HUDEP-2 (cell line): ENCODE data around the gene NEK7.
"Not testable (repeated sequence)": the region's sequence is repeated elsewhere in the genome, so short reads cannot be mapped to it uniquely, and the experiment has no call there.

Source experiments
- DNase-seq, 76 experiments: peaks; one replicate each; lab custom pipeline; 2025; ENCODE audit not compliant: unreplicated experiment in 76 of 76; lab: John Stamatoyannopoulos, UW

The NEK7 gene

DNA sequence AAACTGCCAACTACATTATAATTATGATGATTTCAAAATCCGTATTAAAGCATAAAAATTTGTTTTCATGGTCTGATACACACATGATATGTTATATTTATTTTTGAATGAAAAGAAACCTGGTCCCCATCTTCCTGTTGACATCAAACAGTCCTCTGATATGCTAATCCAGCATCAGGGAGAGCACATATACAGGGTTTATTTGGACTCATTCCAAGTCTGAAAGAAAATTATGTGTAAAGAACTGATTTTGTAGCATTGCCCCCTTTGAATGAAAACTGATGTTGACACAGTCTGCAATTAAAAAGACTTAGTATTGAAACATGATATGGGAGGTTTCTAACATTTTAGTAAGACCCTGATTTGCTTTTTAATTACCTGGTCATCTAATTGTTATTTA lies 119.4 kb downstream of the NEK7 start:
- no peak for DNase-seq

DNA sequence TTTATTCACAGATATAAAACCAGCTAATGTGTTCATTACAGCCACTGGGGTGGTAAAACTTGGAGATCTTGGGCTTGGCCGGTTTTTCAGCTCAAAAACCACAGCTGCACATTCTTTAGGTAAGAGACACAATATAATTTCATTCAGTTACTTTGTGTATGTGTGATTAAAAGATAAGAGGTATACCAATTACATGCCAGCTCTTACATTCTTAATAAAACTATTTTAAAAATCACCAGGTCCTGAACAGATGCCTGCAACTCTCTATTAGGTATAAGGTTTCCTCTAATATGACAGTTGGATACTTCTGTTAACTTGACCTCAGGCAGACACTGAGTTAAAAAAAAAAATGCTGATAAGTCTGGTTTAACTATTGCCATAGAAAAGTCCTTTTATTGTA lies 122.1 kb downstream of the NEK7 start:
- peak in 3 of 76 experiments; percentile 10 to 24 (median 20) for DNase-seq

- DNase-seq: no peak
Observed at GRCh38 chr1:198280080-198280479, 123.3 kb downstream of the NEK7 start.

- DNase-seq: no peak
Observed at GRCh38 chr1:198281911-198282310, 125.1 kb downstream of the NEK7 start.

DNA sequence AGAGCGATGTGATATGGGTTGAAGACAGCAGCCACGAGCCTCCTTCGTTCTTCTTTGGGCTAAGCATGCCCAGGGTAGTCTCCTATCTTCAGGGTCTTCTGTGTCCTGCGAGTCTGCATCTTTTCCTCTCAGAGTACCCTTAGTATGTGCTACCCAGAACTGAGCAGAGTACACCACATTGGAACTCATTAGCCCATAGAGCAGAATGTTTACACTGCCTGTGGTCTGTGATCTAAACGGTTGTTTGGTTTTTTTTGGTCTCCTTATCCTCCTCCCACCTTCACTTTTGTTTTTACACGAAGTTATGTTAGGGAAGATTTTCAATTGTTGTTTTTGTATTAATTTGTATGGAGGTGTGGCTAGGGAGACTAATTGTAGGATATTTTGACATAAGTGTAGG lies 126.4 kb downstream of the NEK7 start:
- no peak for DNase-seq

DNA sequence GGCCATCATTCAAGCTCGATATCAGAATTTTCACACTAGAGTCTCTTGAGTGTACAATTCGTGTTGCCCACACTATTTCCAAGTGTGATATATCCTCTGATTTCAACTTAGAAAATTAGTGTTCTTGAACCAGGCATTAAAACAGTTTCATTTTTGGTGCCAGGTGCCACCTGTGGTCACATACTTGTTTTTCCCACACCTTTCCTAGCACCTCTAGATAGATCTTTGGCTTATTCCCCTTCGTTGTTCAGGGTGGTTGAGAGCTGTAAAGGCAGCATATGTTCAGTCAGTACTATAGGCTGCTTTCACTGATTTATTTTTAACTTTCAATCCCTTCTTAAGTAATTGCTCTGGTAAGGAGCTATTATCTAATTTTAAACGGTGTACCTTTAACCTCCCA lies 131.1 kb downstream of the NEK7 start:
- no peak for DNase-seq

- DNase-seq: no peak
Observed at GRCh38 chr1:198290089-198290683, 133.4 kb downstream of the NEK7 start.

DNA sequence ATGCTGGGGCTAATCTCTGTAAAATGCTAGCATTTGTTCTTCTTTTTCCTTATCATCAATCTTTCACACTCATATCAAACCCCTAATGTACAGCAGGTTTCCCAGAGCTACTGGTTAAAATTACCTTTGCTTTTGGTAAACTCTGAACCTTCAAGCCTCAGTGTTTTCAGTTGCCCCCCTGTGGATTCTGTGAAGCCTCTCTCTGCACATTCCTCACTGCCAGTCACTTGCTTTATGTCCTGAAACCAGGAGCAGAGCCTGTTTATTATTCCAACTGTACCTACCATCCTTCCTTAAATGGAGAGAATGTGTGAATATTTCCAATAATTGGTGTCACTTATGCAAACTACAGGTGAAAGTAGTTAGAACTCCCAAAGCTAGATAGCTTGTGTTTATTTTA lies 134.2 kb downstream of the NEK7 start:
- DNase-seq: peak in 1 of 76 experiments; percentile 6

GRCh38 chr1:198291924-198292323 lies 135.1 kb downstream of the NEK7 start:
- DNase-seq: no peak

GRCh38 chr1:198295225-198295624 lies 138.4 kb downstream of the NEK7 start:
- no peak for DNase-seq

GRCh38 chr1:198295971-198296370 lies 139.2 kb downstream of the NEK7 start:
- DNase-seq: no peak

DNA sequence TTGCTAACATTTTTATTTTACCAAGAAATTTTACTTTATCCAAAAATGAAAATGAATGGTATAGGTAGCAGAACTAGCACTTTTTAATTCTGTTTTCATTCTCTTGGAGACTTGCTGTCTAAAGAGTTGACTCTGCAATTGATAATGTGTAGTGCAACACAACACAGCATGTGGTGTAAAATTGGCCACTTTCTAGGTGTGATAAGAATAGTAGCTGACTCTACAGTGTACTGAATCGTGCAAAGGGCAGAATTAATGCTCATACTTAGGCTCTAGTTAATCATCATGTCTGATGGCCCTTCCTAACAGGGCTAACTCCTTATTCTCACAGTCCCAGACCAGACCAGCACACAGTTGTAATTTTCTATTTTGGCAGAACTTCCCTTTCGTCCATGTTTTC lies 140.5 kb downstream of the NEK7 start:
- no peak for DNase-seq

GRCh38 chr1:198298640-198299039 lies 141.8 kb downstream of the NEK7 start:
- no peak for DNase-seq

DNA sequence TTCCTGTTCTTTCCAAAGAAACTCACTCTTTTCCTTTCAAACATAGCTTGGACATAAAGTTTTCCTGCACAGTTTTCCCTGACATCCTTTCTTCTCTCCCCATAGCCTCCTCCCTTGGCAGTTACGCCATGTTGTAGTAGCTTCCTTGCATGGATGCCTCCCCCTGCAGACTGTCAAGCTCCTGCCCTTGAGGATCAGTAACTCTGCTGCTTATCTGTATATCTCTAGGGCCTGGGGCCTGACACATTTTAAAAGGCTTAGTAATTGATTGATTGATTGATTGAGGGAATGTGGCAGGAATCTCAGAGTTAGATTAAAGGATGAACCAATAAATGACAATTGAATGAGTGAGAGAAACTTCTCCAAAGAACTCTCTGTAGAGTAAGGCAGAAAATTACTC lies 143.7 kb downstream of the NEK7 start:
- no peak for DNase-seq

- DNase-seq: no peak
Observed at GRCh38 chr1:198304431-198304830, 147.6 kb downstream of the NEK7 start.

DNA sequence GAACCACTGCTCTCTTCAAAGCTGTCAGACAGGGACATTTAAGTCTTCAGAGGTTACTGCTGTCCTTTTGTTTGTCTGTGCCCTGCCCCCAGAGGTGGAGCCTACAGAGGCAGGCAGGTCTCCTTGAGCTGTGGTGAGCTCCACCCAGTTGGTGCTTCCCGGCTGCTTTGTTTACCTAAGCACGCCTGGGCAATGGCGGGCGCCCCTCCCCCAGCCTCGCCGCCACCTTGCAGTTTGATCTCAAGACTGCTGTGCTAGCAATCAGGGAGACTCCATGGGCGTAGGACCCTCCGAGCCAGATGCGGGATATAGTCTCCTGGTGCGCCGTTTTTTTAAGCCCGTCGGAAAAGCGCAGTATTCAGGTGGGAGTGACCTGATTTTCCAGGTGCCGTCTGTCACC lies 158.0 kb downstream of the NEK7 start:
- not testable (repeated sequence) for DNase-seq

GRCh38 chr1:198315331-198315730 lies 158.5 kb downstream of the NEK7 start:
- not testable (repeated sequence) for DNase-seq

DNA sequence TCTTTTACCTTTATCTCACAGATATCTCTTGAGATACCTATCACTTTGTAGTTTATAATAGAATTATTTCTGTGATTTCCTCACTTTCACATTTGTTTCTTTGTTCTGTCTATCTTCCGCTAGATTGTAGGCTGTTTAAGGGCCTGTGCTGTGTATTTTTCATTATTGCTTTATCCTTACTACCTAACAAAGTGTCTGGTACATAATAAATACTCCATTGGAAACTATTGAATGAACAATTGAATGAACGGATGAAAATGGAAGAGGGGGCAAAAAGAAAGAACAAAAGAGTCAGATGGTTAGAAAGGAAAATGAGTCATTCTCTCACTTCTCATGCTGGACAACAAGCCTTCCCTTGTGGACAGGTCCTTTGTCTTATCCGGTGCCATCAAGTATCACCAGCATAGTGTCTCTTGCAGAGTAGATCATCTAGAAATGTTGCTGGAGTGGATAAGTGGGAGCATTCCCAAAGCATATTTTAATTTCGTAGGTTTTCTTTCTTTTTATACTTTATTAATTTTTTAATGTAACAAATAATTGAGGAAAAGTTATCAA lies 159.8 kb downstream of the NEK7 start:
- DNase-seq: no peak

DNA sequence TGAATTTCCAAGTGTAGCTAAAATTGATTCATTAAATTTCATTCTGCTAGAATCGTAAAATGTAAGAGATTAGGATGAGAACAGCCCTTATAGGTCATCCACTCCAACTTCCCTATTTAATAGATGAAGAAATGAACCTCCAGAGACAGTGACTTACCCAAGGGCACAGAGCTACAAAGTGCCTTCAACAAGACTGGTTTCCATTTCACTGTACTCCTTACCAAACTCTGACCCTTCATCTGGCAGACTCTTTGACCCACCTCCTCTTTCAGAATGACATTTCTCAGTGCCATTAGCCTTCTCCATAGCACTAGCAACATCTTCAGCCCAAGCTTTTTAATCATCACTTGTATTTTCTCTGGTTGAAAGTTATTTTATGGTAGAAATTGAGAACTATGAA lies 161.3 kb downstream of the NEK7 start:
- no peak for DNase-seq

GRCh38 chr1:198320759-198321158 lies 164.0 kb downstream of the NEK7 start:
- no peak for DNase-seq

GRCh38 chr1:198326232-198326631 lies 169.4 kb downstream of the NEK7 start:
- DNase-seq: no peak

DNA sequence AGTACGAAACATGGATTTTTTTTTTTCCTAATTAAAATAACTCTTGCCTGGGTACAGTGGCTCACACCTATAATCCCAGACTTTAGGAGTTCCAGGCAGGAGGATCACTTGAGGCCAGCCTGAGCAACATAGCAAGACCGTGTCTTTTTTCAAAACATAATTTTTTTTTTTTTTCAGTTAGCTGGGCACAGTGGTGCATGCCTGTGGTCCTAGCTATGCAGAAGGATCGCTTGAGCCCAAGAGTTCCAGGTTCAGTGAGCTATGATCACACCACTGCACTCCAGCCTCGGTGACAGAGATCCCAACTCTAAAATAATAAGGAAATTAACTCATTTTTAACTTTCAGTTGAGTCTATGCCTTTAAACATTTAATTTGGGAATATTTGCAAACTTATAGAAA lies 170.1 kb downstream of the NEK7 start:
- DNase-seq: no peak

GRCh38 chr1:198328458-198329032 lies 171.7 kb downstream of the NEK7 start:
- no peak for DNase-seq
